GM21717 (cell line): Measurements from ENCODE around the gene ESPNL.
"Not testable (repeated sequence)": the region's sequence is repeated elsewhere in the genome, so short reads cannot be mapped to it uniquely, and the experiment has no call there.

ENCODE experiments used
- ATAC-seq: cut with Tn5 transposase; IDR thresholded peaks from one replicate; pipeline ENCODE4 v1.9.1; 2021; ENCODE audit warnings: mild to moderate bottlenecking, moderate library complexity; ENCODE audit not compliant: unreplicated experiment

Gene ESPNL, protein sequence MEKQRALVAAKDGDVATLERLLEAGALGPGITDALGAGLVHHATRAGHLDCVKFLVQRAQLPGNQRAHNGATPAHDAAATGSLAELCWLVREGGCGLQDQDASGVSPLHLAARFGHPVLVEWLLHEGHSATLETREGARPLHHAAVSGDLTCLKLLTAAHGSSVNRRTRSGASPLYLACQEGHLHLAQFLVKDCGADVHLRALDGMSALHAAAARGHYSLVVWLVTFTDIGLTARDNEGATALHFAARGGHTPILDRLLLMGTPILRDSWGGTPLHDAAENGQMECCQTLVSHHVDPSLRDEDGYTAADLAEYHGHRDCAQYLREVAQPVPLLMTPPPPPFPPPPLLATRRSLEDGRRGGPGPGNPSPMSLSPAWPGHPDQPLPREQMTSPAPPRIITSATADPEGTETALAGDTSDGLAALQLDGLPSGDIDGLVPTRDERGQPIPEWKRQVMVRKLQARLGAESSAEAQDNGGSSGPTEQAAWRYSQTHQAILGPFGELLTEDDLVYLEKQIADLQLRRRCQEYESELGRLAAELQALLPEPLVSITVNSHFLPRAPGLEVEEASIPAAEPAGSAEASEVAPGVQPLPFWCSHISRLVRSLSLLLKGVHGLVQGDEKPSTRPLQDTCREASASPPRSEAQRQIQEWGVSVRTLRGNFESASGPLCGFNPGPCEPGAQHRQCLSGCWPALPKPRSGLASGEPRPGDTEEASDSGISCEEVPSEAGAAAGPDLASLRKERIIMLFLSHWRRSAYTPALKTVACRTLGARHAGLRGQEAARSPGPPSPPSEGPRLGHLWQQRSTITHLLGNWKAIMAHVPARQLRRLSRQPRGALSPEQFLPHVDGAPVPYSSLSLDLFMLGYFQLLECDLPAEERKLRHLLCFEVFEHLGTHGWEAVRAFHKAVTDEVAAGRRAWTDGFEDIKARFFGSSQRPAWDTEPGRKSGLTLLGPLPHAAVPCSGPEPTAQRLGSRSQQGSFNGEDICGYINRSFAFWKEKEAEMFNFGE

DNA sequence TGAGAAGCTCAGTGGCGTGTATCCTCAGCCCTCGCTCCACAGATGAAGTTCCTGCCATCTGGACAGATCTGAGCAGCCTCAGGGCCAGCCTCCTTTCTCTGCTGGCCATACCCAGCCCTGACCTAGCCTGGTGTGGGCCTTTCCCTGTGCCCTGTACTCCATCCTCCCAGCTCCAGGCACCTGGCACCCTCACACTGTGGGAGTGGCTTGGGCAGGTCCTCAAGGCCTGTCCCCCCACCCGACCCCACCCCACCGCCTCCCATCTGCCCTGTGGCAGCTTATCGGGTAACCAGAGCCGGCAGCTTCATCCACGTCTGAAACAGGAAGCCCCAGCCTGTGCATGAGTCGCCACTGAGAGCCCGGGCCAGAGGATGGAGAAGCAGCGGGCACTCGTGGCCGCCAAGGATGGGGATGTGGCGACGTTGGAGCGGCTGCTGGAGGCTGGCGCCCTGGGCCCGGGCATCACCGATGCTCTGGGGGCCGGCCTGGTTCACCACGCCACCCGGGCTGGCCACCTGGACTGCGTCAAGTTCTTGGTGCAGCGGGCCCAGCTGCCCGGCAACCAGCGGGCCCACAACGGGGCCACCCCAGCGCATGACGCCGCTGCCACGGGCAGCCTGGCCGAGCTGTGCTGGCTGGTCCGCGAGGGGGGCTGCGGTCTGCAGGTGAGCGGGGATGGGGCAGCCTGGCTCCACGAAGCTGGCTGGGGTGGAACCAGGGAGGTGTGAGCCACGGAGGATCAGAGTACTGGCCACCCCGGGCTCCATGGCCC is at the start of gene ESPNL:
Gene ESPNL (plus strand): TSS at position 292 of the 772 bp plus-strand sequence. CDS start 80 bp downstream, at position 372.
- ATAC-seq, result no peak

- ATAC-seq, result no peak
Measured at GRCh38 chr2:238053191-238053776, 46.9 kb upstream of the ESPNL start.

GRCh38 chr2:238055841-238056240 is 44.3 kb upstream of the ESPNL start:
- no peak for ATAC-seq

DNA sequence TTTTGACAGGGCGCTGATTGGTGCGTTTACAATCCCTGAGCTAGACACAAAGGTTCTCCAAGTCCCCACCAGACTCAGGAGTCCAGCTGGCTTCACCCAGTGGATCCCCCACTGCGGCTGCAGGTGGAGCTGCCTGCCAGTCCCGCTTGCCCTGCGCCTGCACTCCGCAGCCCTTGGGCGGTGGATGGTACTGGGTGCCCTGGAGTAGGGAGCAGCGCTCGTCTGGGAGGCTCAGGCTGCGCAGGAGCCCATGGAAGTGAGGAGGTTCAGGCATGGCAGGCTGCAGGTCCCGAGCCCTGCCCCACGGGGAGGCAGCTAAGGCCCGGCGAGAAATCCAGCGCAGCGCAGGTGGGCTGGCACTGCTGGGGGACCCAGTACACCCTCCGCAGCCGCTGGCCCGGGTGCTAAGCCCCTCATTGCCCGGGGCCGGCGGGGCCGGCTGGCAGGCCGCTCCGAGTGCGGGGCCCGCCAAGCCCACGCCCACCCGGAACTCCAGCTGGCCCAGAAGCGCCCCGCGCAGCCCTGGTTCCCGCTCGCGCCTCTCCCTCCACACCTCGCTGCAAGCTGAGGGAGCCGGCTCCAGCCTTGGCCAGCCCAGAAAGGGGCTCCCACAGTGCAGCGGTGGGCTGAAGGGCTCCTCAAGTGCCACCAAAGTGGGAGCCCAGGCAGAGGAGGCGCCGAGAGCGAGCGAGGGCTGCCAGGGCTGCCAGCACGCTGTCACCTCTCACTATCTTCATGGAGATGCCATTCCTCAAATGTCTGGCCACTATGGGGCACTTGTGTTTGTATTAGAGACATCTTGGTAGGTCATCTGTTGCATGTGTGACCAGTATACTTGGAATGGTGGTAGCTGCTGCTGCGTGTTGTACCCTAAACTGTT is 42.2 kb upstream of the ESPNL start:
- not testable (repeated sequence) for ATAC-seq

DNA sequence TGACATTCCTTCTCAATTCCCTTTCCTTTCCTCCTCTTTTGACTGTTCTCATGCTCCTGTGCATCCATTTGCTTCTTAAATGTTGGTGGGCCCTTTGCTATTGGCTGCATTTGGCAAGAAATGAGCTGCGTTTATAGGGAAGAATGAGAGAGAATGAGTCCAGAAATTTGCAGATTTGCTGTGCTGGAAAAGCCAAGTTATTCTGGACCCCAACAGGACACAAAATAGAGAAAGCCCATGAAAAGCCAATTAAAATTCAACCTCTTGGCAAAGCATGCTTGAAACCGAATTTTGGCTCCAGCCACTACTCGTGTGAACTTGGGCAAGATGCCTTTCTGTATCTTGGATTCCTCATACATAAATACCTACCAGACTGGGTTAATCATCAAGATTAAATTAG is 40.6 kb upstream of the ESPNL start:
- no peak for ATAC-seq

DNA sequence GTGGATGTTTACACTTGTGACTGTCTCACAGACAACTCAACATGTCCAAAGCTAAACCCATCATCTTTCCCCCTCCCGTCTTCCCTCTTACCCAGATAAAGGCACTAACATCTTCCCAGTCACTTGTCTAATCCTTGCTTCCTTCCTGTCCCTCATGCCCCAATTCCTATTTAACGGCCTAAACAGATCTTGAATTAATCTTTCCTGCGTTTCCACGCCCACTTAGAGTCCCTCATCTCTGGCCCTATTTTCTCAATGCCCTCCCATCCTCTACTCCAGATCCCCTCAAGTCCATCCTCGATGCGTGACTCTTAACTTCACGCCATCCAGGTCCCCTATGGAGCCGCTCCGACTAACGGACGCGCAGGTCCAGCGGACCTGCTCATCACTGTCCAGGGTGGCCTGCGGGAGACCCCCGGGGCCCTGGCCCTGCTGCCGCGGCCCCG is 40.0 kb upstream of the ESPNL start:
- no peak for ATAC-seq

DNA sequence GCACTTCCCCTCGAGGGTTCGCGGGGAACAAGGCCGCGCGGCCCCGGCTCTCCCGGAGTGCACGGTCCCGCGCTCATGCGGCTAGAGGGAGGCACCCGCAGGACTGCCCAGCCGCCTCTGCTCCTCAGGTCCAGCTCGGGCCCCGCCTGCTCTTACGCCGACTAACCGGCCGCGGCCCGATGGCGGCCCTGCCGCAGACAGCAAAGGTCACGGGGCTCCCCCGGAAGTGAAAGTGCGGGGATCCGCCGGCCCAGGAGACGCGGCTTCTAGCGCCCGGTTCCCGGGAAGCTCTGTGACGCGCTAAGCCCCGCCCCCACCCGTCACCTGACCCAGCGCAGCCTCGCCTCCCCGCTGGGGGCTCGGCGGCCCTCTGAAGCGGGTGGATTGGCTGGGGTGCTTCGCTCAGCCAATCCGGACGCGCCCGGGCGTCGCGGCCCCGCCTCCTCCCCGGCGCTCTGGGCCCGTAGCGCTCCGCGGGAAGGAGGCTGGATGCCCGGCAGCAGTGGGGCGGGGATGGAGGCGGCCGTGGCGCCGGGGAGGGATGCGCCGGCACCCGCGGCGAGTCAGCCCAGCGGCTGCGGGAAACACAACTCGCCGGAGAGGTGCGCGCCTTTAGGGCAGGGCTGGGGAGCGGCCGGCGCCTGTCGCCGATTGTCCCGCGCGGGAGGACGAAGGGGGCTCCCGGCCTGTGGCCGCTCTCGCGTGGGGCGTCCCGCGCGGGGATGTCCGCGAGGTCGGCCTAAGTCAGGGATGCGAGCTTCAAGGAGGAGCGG is 39.4 kb upstream of the ESPNL start, which contains the start of gene SCLY:
Gene SCLY (plus strand): TSS at position 460 of the 773 bp plus-strand sequence. CDS start 54 bp downstream, at position 514.
- ATAC-seq, result peak; percentile 95

DNA sequence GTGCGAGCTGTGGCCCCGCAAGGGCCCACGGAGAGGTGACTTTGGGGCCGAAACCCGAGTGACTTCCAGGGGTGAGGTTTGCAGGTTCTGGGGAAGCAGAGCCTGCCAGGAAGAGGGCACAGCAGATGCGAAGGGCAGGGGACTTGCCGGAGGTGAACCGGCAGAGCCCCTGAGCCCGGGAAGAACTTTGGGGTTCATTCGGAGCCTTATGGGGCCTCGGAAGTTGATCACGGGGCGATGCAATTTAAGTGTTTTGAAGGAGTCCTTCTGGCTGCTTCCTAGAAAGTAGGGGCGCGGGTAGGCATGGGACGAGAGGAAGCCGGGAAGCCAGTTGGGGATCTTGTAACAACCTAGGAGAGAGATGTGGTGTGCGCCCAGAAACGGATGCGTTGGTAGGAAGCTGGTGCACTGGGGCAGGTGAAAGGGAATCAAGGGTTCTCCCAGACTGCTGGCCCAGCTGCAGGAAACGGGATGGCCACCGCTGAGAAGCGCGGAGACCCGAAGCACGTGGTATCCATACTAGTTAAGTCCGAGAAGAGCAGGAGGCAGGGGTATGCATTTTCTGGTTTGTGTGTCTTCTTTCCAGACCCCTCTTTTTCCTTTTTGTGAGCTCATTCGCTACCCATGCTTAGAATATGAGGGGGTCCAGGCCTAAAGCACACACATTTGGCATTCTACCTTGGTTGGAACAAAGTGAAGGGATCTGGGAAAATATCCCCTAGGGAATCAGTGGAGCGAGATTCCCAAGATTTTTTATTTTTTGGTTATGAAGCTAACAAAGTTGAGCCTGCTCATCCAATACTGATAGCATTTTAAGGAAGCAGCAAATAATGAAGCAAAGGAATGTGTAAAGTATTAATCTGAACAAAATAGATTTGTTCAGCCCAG is 38.6 kb upstream of the ESPNL start:
- ATAC-seq, result peak; percentile 23

GRCh38 chr2:238063414-238064189 is 36.5 kb upstream of the ESPNL start:
- no peak for ATAC-seq

DNA sequence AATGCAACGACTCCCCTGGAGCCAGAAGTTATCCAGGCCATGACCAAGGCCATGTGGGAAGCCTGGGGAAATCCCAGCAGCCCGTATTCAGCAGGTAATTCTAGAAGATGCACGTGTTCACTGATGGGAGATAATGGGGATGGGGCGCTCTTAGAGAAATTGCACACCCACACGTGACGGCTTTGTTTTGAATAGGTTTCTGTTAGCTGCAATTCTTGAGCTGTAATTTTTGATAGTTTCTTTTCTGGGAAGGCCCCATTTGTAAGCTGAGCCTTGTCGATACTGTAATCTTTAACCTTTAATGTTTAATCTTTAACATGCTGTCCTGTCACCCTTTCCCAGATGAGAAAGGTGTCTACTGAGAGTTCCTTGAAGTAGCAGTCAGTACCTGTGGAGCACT is 35.8 kb upstream of the ESPNL start:
- no peak for ATAC-seq

DNA sequence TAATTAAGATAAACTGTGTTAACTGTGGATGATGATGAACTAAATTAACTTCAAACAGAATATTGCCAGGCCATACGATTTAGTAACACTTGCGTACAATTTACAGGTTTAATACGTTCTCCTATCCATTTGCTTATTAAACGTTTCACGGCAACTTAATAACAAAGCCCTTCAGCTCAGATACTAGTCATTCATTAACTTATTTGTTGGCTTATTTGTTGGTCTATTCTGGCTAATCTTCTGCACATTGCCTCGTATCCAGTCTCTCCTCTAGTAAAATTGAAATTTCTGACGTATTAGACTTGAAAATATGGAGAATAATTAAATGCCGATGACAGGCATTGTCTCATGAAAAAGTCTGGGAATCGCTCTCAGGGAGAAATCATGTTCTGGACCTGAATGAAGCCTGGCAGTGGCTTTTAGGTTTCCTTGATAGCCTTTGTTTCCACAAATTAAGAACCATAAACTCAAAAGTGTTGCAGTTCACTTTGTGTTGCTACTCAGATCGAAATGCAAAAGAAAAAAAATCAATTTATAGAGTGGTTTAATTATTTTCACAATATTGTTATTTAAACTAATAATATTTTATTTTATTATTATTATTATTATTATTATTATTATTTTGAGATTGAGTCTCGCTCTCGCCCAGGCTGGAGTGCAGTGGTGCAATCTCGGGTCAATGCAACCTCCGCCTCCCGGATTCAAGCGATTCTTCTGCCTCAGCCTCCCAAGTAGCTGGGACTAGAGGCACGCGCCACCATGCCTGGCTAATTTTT is 34.9 kb upstream of the ESPNL start:
- ATAC-seq, result no peak

DNA sequence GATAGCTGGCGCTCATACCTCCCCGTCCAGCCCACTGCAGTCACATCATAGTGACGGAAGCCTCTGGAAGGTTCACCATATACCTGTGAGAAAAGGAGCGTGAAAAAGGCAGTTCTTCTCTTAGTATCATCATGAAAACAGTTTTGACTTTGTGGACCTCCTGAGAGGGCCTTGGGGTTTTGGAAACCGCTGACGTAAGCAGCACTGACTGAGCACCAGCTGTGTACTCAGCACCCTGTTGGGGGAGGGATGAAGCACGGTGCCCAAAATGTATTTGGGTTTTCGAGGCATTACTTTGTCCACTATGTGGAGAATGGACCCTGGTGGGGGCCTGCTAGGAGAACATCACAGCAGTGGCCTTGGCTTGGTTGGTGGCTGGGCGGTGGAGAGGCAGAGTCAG is 33.9 kb upstream of the ESPNL start:
- no peak for ATAC-seq

DNA sequence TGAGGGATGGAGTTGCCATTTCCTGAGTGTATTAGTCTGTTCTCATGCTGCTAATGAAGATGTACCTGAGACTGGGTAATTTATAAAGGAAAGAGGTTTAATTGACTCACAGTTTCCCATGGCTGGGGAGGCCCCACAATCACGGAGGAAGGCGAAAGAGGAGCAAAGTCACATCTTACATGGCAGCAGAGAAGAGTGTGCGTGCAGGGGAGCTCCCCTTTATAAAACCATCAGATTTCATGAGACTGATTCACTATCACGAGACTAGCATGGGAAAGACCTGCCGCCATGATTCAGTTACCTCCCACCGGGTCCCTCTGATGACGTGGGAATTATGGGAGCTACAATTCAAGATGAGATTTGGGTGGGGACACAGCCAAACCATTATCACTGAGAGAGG is 33.4 kb upstream of the ESPNL start:
- ATAC-seq, result not testable (repeated sequence)

- ATAC-seq, result no peak
Measured at GRCh38 chr2:238067939-238068338, 32.2 kb upstream of the ESPNL start.

- ATAC-seq, result no peak
Measured at GRCh38 chr2:238069021-238069709, 31.0 kb upstream of the ESPNL start.
